Thymus (tissue), 11 donors: ENCODE measurements around the gene GAMT. TPM values are rescaled to one million over a fixed set of nuclear protein-coding genes. Genes with fewer than 3 reads are reported as not detected.

Experiments used
- DNase-seq, 9 donors: peaks; one replicate each; pipeline ENCODE4 v3.0.0-alpha.2; 2013; ENCODE audit warnings: low spot score in 9 of 9, low read depth in 6 of 9, missing footprints in 1 of 9
- H3K27ac ChIP-seq, 2 donors: one replicate each; pipeline ENCODE4 v1.5.1; 2013; ENCODE audit warnings: control low read depth in 1 of 2, low read depth in 1 of 2, low read length in 1 of 2, mild to moderate bottlenecking in 1 of 2, moderate library complexity in 1 of 2
- H3K27me3 ChIP-seq, 2 donors: one replicate each; pipeline ENCODE4 v1.5.1; 2013; ENCODE audit warnings: low read length in 1 of 2; ENCODE audit not compliant: control insufficient read depth in 2 of 2, insufficient read depth in 1 of 2
- H3K36me3 ChIP-seq, 2 donors: one replicate each; pipeline ENCODE4 v1.5.1; 2013; ENCODE audit warnings: low read length in 1 of 2, mild to moderate bottlenecking in 1 of 2, moderate library complexity in 1 of 2; ENCODE audit not compliant: control insufficient read depth in 2 of 2, insufficient read depth in 2 of 2
- H3K4me1 ChIP-seq, 2 donors: one replicate each; pipeline ENCODE4 v1.5.1; 2013; ENCODE audit warnings: low read length in 2 of 2; ENCODE audit not compliant: control insufficient read depth in 2 of 2, insufficient read depth in 2 of 2
- H3K4me3 ChIP-seq, 2 donors: one replicate each; pipeline ENCODE4 v1.5.1; 2013; ENCODE audit warnings: low read length in 2 of 2, control low read depth in 1 of 2, mild to moderate bottlenecking in 1 of 2
- H3K9me3 ChIP-seq, 2 donors: one replicate each; pipeline ENCODE4 v1.5.1; 2013; ENCODE audit warnings: low read length in 1 of 2, mild to moderate bottlenecking in 1 of 2; ENCODE audit not compliant: control insufficient read depth in 2 of 2, insufficient read depth in 1 of 2
- WGBS: extraction: QIAGEN DNeasy Blood & Tissue Kit; methylation state at CpG from one replicate; pipeline ENCODE4 v1.1.7; 2013; 5-methylcytosine and 5-hydroxymethylcytosine counted together
- polyA plus RNA-seq: library from polyadenylated mRNA; stranded (reverse); fragments of 200-250 nt; gene quantifications from one replicate; pipeline ENCODE4 v1.2.3, GENCODE V29; 2013
- total RNA-seq: library from RNA; stranded (reverse); fragments of 120-200 nt; gene quantifications from one replicate; pipeline ENCODE4 v1.2.4, GENCODE V29; 2013
- donor health status: healthy.

Gene GAMT
- total and polyA plus RNA-seq, 2 donors = 19.1 to 27.7 TPM

- WGBS = under 1% methylated on average over 68 of the region's 69 CpGs
- peak overlapping the region; percentile 75 to 90 for H3K27ac ChIP-seq
- peak in 4 of 9 donors; percentile 26 to 53 (median 43) for DNase-seq
- no peaks in the 10 kb centered on the region for H3K9me3 ChIP-seq
- peaks cover 14 to 39% of the 10 kb centered on the region in 2 donors for H3K4me1 ChIP-seq
- H3K36me3 ChIP-seq = peaks cover 22 to 38% of the 10 kb centered on the region in 2 donors
- peaks cover 0 to under 1% of the 10 kb centered on the region in 2 donors for H3K27me3 ChIP-seq
- H3K4me3 ChIP-seq = peak overlapping the region; percentile 90 to 95
Measured at GRCh38 chr19:1408300-1409203, 7.2 kb upstream of the GAMT start.

- H3K4me1 ChIP-seq = peaks cover 14 to 38% of the 10 kb centered on the region in 2 donors
- peak in 2 of 9 donors; percentile 33 to 35 for DNase-seq
- WGBS = under 1% methylated on average over 121 of the region's 121 CpGs
- peaks cover 4 to 9% of the 10 kb centered on the region in 2 donors for H3K27me3 ChIP-seq
- H3K36me3 ChIP-seq = peaks cover 14 to 30% of the 10 kb centered on the region in 2 donors
- H3K9me3 ChIP-seq = peaks cover 0 to under 1% of the 10 kb centered on the region in 2 donors
- H3K4me3 ChIP-seq = peak within 1 kb of the TSS; percentile 90 to 95
- H3K27ac ChIP-seq = peak within 1 kb of the TSS; percentile 76 to 90
Measured at GRCh38 chr19:1407528-1408299, 6.4 kb upstream of the GAMT start, which contains the start of gene DAZAP1. DAZAP1 (plus strand) TSS chr19:1407586; CDS start chr19:1407774, 188 bp downstream.

- Histone ChIP-seq H3K4me3 (peak overlapping the region; percentile 50 to 95), H3K27me3 (peaks cover 11 to 17% of the 10 kb centered on the region in 2 donors), H3K36me3 (peaks cover 7 to 24% of the 10 kb centered on the region in 2 donors), H3K4me1 (peaks cover 14 to 45% of the 10 kb centered on the region in 2 donors), H3K9me3 (peaks cover 0 to 8% of the 10 kb centered on the region in 2 donors), H3K27ac (peak overlapping the region; percentile 72 to 76)
- DNase-seq = peak; percentile 91 to 100 (median 99)
- under 1% methylated on average over 72 of the region's 72 CpGs for WGBS
Measured at GRCh38 chr19:1406774-1407527, 5.6 kb upstream of the GAMT start.

GRCh38 chr19:1402411-1403070, 1.2 kb upstream of the GAMT start:
- Histone ChIP-seq H3K27ac (no peak overlapping the region), H3K27me3 (peaks cover 15 to 24% of the 10 kb centered on the region in 2 donors), H3K4me3 (no peak overlapping the region), H3K9me3 (peaks cover 0 to 8% of the 10 kb centered on the region in 2 donors), H3K4me1 (peaks cover 8 to 33% of the 10 kb centered on the region in 2 donors), H3K36me3 (no peaks in the 10 kb centered on the region)
- no peak for DNase-seq
- 26% methylated on average over 25 of the region's 25 CpGs for WGBS

- Histone ChIP-seq H3K27me3 (peaks cover 15 to 24% of the 10 kb centered on the region in 2 donors), H3K4me3 (peak overlapping the region in 1 of 2 donors; percentile 76), H3K9me3 (peaks cover 0 to 8% of the 10 kb centered on the region in 2 donors), H3K4me1 (peaks cover 8 to 31% of the 10 kb centered on the region in 2 donors), H3K36me3 (no peaks in the 10 kb centered on the region), H3K27ac (no peak overlapping the region)
- DNase-seq = no peak
- 49% methylated on average over 11 of the region's 11 CpGs for WGBS
Measured at GRCh38 chr19:1401889-1402217, 511 bp upstream of the GAMT start.

GRCh38 chr19:1400281-1401137, 833 bp downstream of the GAMT start:
- DNase-seq = peak in 4 of 9 donors; percentile 19 to 62 (median 43)
- 43% methylated on average over 36 of the region's 36 CpGs for WGBS
- Histone ChIP-seq H3K27ac (peak overlapping the region in 1 of 2 donors; percentile 40), H3K4me3 (peak overlapping the region; percentile 40 to 76), H3K4me1 (peaks cover 8 to 32% of the 10 kb centered on the region in 2 donors), H3K27me3 (peaks cover 15 to 24% of the 10 kb centered on the region in 2 donors), H3K9me3 (peaks cover 0 to 8% of the 10 kb centered on the region in 2 donors), H3K36me3 (peaks cover 0 to 4% of the 10 kb centered on the region in 2 donors)

- Histone ChIP-seq H3K4me3 (no peak overlapping the region), H3K4me1 (peaks cover 8 to 38% of the 10 kb centered on the region in 2 donors)
Measured at GRCh38 chr19:1399745-1400144, 1.6 kb downstream of the GAMT start.

More at GRCh38 chr19:1399745-1400144, 1.6 kb downstream of the GAMT start:
- peaks cover 0 to 8% of the 10 kb centered on the region in 2 donors for H3K9me3 ChIP-seq
- 98% methylated on average over 15 of the region's 15 CpGs for WGBS
- H3K27ac ChIP-seq = no peak overlapping the region
- H3K36me3 ChIP-seq = peaks cover 4 to 7% of the 10 kb centered on the region in 2 donors
- DNase-seq = no peak
- H3K27me3 ChIP-seq = peaks cover 15 to 24% of the 10 kb centered on the region in 2 donors
